Measurements from ENCODE around the gene RGL1.

- no peak for TF ChIP-seq CTCF (IDR thresholded peaks at IDR 0.05; ENCODE audit: low read length)
- no peak for TF ChIP-seq EZH2 (IDR thresholded peaks at IDR 0.05; ENCODE audit: borderline replicate concordance, low read length)
Measured at GRCh38 chr1:183827801-183828200, 22.9 kb downstream of the RGL1 start.
